GM23338 (cell line): Measurements from ENCODE around the gene FAM53B. TPM values are rescaled to one million over a fixed set of nuclear protein-coding genes. Genes with fewer than 3 reads are reported as not detected.

ENCODE experiments used
- ATAC-seq: fragments of 200-7000 bp; cut with Tn5 transposase; 3 replicates; pipeline ENCODE4 v1.9.1; 2020
- DNase-seq: peaks from one replicate; pipeline ENCODE4 v3.0.0-alpha.2; 2015; ENCODE audit warnings: low spot score
- H2AFZ ChIP-seq: fragments of 200-600 bp; sonication (generic); 2 replicates; pipeline ENCODE4 v1.8.0; 2016; ENCODE audit warnings: antibody characterized with exemption, mild to moderate bottlenecking, moderate library complexity
- H3F3A ChIP-seq: fragments of 200-600 bp; sonication (generic); replicated peaks from 2 replicates; pipeline ENCODE4 v1.8.0; 2017; ENCODE audit warnings: antibody characterized with exemption, mixed run types, low read depth
- H3K27ac ChIP-seq: fragments of 200-600 bp; sonication (generic); 2 replicates; pipeline ENCODE4 v1.6.1; 2016; ENCODE audit warnings: low read depth
- H3K27me3 ChIP-seq: fragments of 200-600 bp; sonication (generic); 2 replicates; pipeline ENCODE4 v1.8.0; 2016; ENCODE audit warnings: mild to moderate bottlenecking, mixed run types, moderate library complexity; ENCODE audit not compliant: insufficient read depth
- H3K36me3 ChIP-seq: fragments of 200-600 bp; sonication (generic); 2 replicates; pipeline ENCODE4 v1.8.0; 2016; ENCODE audit warnings: mild to moderate bottlenecking; ENCODE audit not compliant: insufficient read depth
- H3K4me1 ChIP-seq: fragments of 200-600 bp; sonication (generic); 2 replicates; pipeline ENCODE4 v1.8.0; 2016; ENCODE audit warnings: mild to moderate bottlenecking, moderate library complexity; ENCODE audit not compliant: insufficient read depth
- H3K4me2 ChIP-seq: fragments of 200-600 bp; sonication (generic); 2 replicates; pipeline ENCODE4 v1.7.1; 2017; ENCODE audit warnings: mixed run types
- H3K4me3 ChIP-seq: fragments of 200-600 bp; sonication (generic); 2 replicates; pipeline ENCODE4 v1.6.1; 2016; ENCODE audit warnings: mixed run types
- H3K79me2 ChIP-seq: fragments of 200-600 bp; sonication (generic); replicated peaks from 2 replicates; pipeline ENCODE4 v1.8.0; 2017; ENCODE audit warnings: mild to moderate bottlenecking; ENCODE audit not compliant: insufficient read depth
- H3K9me2 ChIP-seq: fragments of 200-600 bp; sonication (generic); 2 replicates; pipeline ENCODE4 v1.8.0; 2017; ENCODE audit not compliant: insufficient read depth
- H4K20me1 ChIP-seq: fragments of 200-600 bp; sonication (generic); replicated peaks from 2 replicates; pipeline ENCODE4 v1.8.0; 2017; ENCODE audit warnings: mild to moderate bottlenecking; ENCODE audit not compliant: insufficient read depth
- H3K27ac Mint-ChIP-seq: 2 replicates; pipeline ENCODE4 v1.8.0; 2020; ENCODE audit warnings: inconsistent platforms, mild to moderate bottlenecking, moderate library complexity, mixed read lengths
- H3K27me3 Mint-ChIP-seq: 3 replicates; pipeline ENCODE4 v1.8.0; 2022; ENCODE audit warnings: low read depth, mild to moderate bottlenecking, moderate library complexity, mixed read lengths, inconsistent platforms; ENCODE audit not compliant: insufficient read depth, poor library complexity
- H3K36me3 Mint-ChIP-seq: 3 replicates; pipeline ENCODE4 v1.8.0; 2021; ENCODE audit warnings: low read depth, mild to moderate bottlenecking, inconsistent platforms, moderate library complexity, mixed read lengths
- H3K4me1 Mint-ChIP-seq: 3 replicates; pipeline ENCODE4 v1.8.0; 2020; ENCODE audit warnings: mild to moderate bottlenecking, inconsistent platforms, mixed read lengths
- H3K4me3 Mint-ChIP-seq: 3 replicates; pipeline ENCODE4 v1.8.0; 2021; ENCODE audit warnings: moderate library complexity, mild to moderate bottlenecking, inconsistent platforms, mixed read lengths
- H3K9me3 Mint-ChIP-seq: 3 replicates; pipeline ENCODE4 v1.8.0; 2020; ENCODE audit warnings: moderate library complexity, mild to moderate bottlenecking, inconsistent platforms, mixed read lengths
- CTCF ChIP-seq, 2 experiments: fragments of 200-600 bp in 1 of 2; sonication (generic) in 1 of 2; conservative IDR thresholded peaks; 2 replicates each; pipeline versions ENCODE4 v1.5.1 to v1.6.1; 2016 to 2017; ENCODE audit warnings: antibody characterized with exemption in 2 of 2, low read depth in 2 of 2, mild to moderate bottlenecking in 2 of 2, moderate library complexity in 1 of 2
- ETS1 ChIP-seq: IDR thresholded peaks from 2 replicates; pipeline ENCODE4 v1.6.1; 2016; ENCODE audit warnings: antibody characterized with exemption
- EZH2 ChIP-seq: fragments of 200-600 bp; sonication (generic); IDR thresholded peaks from one replicate; pipeline ENCODE4 v1.8.0; 2017; ENCODE audit warnings: antibody characterized with exemption, mild to moderate bottlenecking, low read depth; ENCODE audit not compliant: unreplicated experiment
- JUNB ChIP-seq: IDR thresholded peaks from one replicate; pipeline ENCODE4 v1.6.1; 2016; ENCODE audit warnings: antibody characterized with exemption; ENCODE audit not compliant: unreplicated experiment
- NANOG ChIP-seq: IDR thresholded peaks from 2 replicates; pipeline ENCODE4 v1.6.1; 2016; ENCODE audit warnings: antibody characterized with exemption, borderline replicate concordance
- POLR2AphosphoS5 ChIP-seq: IDR thresholded peaks from 2 replicates; pipeline ENCODE4 v1.6.1; 2016; ENCODE audit warnings: antibody characterized with exemption, low read depth
- REST ChIP-seq: IDR thresholded peaks from one replicate; pipeline ENCODE4 v1.6.1; 2018; ENCODE audit warnings: antibody characterized with exemption; ENCODE audit not compliant: unreplicated experiment
- STAT1 ChIP-seq: IDR thresholded peaks from one replicate; pipeline ENCODE4 v1.6.1; 2016; ENCODE audit warnings: antibody characterized with exemption; ENCODE audit not compliant: unreplicated experiment
- ZNF114 ChIP-seq: fragments of 250-450 bp; sonication (Bioruptor Pico); IDR thresholded peaks from 2 replicates; pipeline ENCODE4 v1.5.0; 2020; ENCODE audit warnings: mild to moderate bottlenecking, moderate library complexity
- polyA plus RNA-seq: library from polyadenylated mRNA; unstranded; fragments of >200 nt; fragmentation: Nextera tagmentation; extraction: Ambion mirVana; gene quantifications from 2 replicates; pipeline ENCODE4 v1.2.1, GENCODE V29; 2016
- total RNA-seq: library from RNA; depleted of rRNA; stranded (reverse); fragments of >200 nt; shearing (Covaris generic); gene quantifications from 2 replicates; pipeline ENCODE4 v1.2.3, GENCODE V29; 2014

The FAM53B gene
- total and polyA plus RNA-seq, 2 experiments from 2014 or later, result 3.0 to 20.3 TPM

- no peaks in the 10 kb centered on the region for H3K9me2 ChIP-seq
- no peaks in the 10 kb centered on the region for H3K36me3 Mint-ChIP-seq
- peaks cover 33% of the 10 kb centered on the region for H3K4me1 Mint-ChIP-seq
- no peak overlapping the region for H3K4me3 Mint-ChIP-seq
- H3K9me3 Mint-ChIP-seq, result no peaks in the 10 kb centered on the region
- no peak overlapping the region for H3K4me2 ChIP-seq
- TF ChIP-seq ETS1 (no peak), NANOG (no peak)
- no peaks in the 10 kb centered on the region; the same call in 1 of the 2 replicates for H3F3A ChIP-seq
- peaks cover 10% of the 10 kb centered on the region for H3K4me1 ChIP-seq
- H3K27me3 Mint-ChIP-seq, result peaks cover 3% of the 10 kb centered on the region
- H3K27ac Mint-ChIP-seq, result no peak overlapping the region
- no peak overlapping the region for H3K27ac ChIP-seq
- no peak overlapping the region for H2AFZ ChIP-seq
- H3K4me3 ChIP-seq, result no peak overlapping the region
- H3K27me3 ChIP-seq, result no peaks in the 10 kb centered on the region
- peaks cover 17% of the 10 kb centered on the region for H3K79me2 ChIP-seq
- no peaks in the 10 kb centered on the region for H3K36me3 ChIP-seq
- DNase-seq (no peak), ATAC-seq (no peak)
- H4K20me1 ChIP-seq, result peaks cover 10% of the 10 kb centered on the region; the same call in 1 of the 2 replicates
Measured at GRCh38 chr10:124715439-124715838, 28.7 kb downstream of the FAM53B start.

GRCh38 chr10:124713679-124714255, 30.4 kb downstream of the FAM53B start:
- TF ChIP-seq ETS1, result no peak
- no peak overlapping the region for H2AFZ ChIP-seq
- H3K4me1 Mint-ChIP-seq, result peaks cover 37% of the 10 kb centered on the region
- no peak overlapping the region for H3K27ac Mint-ChIP-seq
- DNase-seq (no peak), ATAC-seq (no peak)
- no peak overlapping the region for H3K27ac ChIP-seq
- no peak overlapping the region for H3K4me3 Mint-ChIP-seq
- H3K9me2 ChIP-seq, result no peaks in the 10 kb centered on the region
- no peaks in the 10 kb centered on the region for H3K36me3 ChIP-seq
- H3K4me3 ChIP-seq, result no peak overlapping the region
- H3K27me3 Mint-ChIP-seq, result peaks cover 3% of the 10 kb centered on the region
- peaks cover 10% of the 10 kb centered on the region for H3K4me1 ChIP-seq
- H3K4me2 ChIP-seq, result no peak overlapping the region
- H3K9me3 Mint-ChIP-seq, result no peaks in the 10 kb centered on the region
- peaks cover 14% of the 10 kb centered on the region; the same call in 1 of the 2 replicates for H4K20me1 ChIP-seq
- H3K27me3 ChIP-seq, result no peaks in the 10 kb centered on the region
- peaks cover 17% of the 10 kb centered on the region; the same call in 1 of the 2 replicates for H3K79me2 ChIP-seq
- H3K36me3 Mint-ChIP-seq, result no peaks in the 10 kb centered on the region
- H3F3A ChIP-seq, result no peaks in the 10 kb centered on the region

DNA sequence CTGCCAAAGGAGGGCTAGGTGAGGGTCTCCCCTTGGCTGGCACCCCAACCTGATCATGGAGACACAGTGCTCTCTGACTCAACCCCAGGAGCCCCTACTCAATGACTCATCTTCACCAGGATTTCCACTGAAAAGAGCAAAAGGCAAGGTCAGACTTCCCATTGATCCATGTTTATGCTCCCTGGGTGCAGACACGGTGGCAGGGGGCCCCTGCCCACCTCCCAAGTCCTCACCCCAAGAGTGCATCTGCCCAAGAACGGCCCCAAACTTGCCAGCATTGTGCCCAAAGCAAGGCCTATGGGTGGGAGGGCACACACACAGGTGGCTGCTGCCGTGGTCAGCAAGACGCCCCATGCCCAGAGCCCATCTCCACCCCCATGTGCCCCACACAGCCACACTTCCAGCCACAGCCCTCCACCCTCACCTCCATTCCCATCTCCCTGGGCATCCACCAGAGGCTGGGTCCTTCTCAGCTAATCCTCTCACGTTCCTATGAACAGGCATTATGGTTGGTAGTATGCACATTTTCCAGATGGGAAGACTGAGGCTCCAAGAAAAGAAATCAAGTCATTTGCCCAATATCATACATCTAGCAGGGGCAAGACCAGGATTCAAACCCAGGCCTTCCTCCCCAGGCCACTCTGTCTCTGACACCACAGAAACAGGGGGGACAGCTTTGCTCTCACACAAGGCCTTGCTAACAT, 31.3 kb downstream of the FAM53B start:
- H3K4me1 ChIP-seq, result 0 out of 2 replicates have a peak, but pooled peaks cover 8% of the 10 kb centered on the region
- no peak overlapping the region; the same call in none of the 2 replicates for H3K27ac Mint-ChIP-seq

More for the DNA sequence above, 31.3 kb downstream of the FAM53B start:
- Histone ChIP-seq H3K4me3 (no peak overlapping the region), H3K27ac (no peak overlapping the region), H3K4me2 (no peak overlapping the region), H2AFZ (no peak overlapping the region), H3K79me2 (peaks cover 15% of the 10 kb centered on the region), H3K27me3 (no peaks in the 10 kb centered on the region), H4K20me1 (peaks cover 14% of the 10 kb centered on the region; the same call in 1 of the 2 replicates), H3F3A (no peaks in the 10 kb centered on the region), H3K9me2 (no peaks in the 10 kb centered on the region), H3K36me3 (no peaks in the 10 kb centered on the region)
- H3K27me3 Mint-ChIP-seq, result peaks cover 3% of the 10 kb centered on the region
- DNase-seq (no peak), ATAC-seq (no peak)
- peaks cover 37% of the 10 kb centered on the region for H3K4me1 Mint-ChIP-seq
- no peak for TF ChIP-seq NANOG
- TF ChIP-seq ZNF114 (CRISPR knock-in tag), result no peak
- no peak for TF ChIP-seq STAT1
- no peak for TF ChIP-seq REST
- TF ChIP-seq POLR2AphosphoS5, result no peak
- no peak for TF ChIP-seq CTCF (conservative IDR thresholded peaks at IDR 0.05; ENCODE audit: low read depth in 2 of 2)
- no peak for TF ChIP-seq EZH2
- TF ChIP-seq JUNB, result no peak
- H3K9me3 Mint-ChIP-seq, result no peaks in the 10 kb centered on the region
- no peak overlapping the region for H3K4me3 Mint-ChIP-seq
- no peaks in the 10 kb centered on the region for H3K36me3 Mint-ChIP-seq
